GM18867 (cell line): ENCODE results near the gene NPTN.

Experiments used
- ATAC-seq: cut with Tn5 transposase; IDR thresholded peaks from one replicate; pipeline ENCODE4 v1.9.1; 2021; ENCODE audit warnings: mild to moderate bottlenecking, moderate library complexity; ENCODE audit not compliant: unreplicated experiment

Gene NPTN

GRCh38 chr15:73522011-73522410 lies 111.2 kb downstream of the NPTN start:
- ATAC-seq: no peak

DNA sequence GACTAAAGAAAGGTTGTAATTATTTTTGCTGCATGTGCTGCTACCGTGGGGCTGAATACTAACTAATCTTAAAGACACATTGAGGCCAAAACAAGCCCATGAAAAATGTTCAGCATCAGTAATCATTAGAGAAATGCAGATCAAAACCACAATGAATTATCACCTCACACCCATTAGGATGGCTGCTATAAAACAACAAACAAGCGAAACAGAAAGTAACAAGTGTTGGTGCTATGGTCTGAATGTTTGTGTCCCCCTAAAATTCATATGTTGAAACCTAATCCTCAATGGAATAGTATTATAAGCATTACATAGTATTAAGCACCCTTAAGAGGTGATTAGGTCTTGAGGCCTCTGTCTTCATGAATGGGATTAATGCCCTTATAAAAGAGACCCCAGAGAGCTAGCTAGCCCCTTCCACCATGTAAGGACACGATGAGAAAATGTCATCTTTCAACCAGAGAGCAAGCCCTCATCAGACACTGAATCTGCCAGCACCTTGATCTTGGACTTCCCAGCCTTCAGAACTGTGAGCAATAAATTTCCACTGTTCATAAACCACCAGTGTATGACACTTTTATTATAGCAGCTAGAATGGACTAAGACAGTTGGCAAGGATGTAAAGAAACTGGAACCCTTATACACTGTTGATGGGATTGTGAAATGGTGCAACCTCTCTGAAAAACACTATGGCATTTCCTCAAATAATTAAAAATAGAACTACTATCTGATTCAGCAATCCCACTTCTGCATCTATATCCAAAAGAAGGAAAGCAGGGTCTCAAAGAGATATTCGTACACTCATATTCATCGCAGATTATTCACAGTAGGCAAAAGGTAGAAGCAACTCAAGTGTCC lies 114.1 kb downstream of the NPTN start:
- no peak for ATAC-seq

DNA sequence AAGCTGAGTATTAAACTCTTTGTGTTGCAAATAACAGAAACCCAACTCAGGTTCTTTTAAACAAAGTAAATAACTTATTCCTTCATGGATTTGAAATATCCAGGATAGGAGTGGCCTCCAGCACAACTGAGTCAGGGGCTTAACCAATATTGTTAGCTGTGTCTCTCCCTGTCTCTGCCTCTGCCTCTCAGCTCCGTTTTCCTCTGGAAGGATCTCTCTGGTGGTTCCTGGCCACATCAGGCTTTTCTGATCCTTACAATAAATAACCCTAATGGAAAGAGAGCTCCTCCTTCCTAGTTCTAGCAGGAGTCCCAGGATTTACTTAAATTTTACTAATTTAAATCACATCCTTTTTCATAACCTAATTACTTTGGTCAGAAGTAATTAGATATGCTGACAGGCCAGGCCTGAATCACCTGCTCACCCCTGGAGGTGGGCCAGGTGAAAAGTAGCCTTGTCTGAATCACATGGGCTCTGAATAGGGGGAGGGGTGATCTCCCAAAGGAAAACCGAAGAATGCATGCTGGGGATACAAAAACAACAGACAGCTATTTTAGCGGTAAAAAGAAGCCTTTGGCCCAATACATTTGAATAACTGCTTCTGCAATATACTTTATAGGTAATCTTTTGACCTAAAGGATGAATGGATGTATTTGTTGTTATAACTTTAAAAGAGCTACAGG lies 114.9 kb downstream of the NPTN start:
- ATAC-seq: no peak

GRCh38 chr15:73517566-73517965 lies 115.6 kb downstream of the NPTN start:
- no peak for ATAC-seq

- ATAC-seq: no peak
These were observed 117.7 kb downstream of the NPTN start for GRCh38 chr15:73515527-73515926.
